ENCODE measurements around the gene MELTF. TPM values are rescaled to one million over a fixed set of nuclear protein-coding genes. Genes with fewer than 3 reads are reported as not detected.

MELTF gene
- total and polyA plus RNA-seq, 9 of the 15 experiments (the other 6 are each of a cell fraction or from before 2014, with no cell fraction given) = 0.35 to 10.5 (median 4.5) TPM

DNA sequence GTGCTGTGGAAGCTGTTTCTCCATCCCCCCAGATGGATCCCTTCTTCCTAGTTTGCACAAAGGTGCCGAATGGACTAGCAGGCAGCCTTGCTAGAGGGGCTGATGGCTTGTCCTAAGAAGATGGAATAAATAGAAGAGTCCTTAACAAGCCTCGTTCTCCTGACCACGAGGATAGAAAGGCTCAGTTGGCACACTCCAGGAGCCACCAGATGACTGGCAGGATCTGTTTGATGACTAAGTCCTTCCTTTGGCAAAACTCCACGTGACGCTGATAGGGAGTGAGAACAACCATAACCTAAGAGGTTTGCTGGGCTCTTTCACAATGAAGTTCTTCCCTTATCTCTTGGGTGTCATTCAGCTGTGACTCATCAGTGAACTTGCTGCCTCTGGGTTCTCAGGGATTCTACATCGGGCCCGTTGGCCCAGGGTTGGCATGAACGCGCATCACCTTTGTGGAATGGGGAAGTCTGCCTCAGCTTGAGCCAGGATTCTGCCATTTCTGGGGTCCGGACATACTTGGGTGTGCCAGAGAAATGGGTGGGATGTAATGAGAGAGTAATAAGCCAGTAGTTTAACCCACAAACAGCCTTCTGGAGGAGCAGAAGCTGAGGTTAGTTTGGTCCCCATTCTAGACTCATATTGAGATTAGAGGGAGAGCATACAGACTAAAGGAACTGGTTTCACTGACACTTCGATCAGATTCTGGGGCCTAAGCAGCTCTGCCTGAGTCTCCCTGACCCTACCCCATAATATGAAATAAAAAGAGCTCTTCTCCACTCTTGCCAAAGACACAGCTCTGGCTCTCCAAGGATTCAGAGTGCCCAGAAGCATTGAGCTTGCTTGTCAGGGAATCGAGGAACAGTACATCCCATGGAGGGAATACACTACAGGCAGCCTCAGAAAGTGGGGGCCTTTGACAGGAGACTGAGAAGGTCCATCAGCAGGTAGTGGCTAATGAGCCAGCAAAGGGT lies 2.0 kb upstream of the MELTF start (continued):
- peak; percentile 34; the same call in 1 of the 2 replicates for TF ChIP-seq CREB3L1 (IDR thresholded peaks at IDR 0.05; ENCODE audit: borderline replicate concordance, low read depth)
- peak; percentile 99 for TF ChIP-seq SMARCA4 (IDR thresholded peaks at IDR 0.05)
- TF ChIP-seq ZFPM2 (CRISPR knock-in tag; IDR thresholded peaks at IDR 0.05) = no peak
- TF ChIP-seq CREBBP (IDR thresholded peaks at IDR 0.05; ENCODE audit: low read depth, low read length) = no peak
- TF ChIP-seq L3MBTL2 (IDR thresholded peaks at IDR 0.05) = peak; percentile 92
- TF ChIP-seq ZNF551 (CRISPR knock-in tag; IDR thresholded peaks at IDR 0.05) = no peak
- TF ChIP-seq ZNF274 (IDR thresholded peaks at IDR 0.05; ENCODE audit: borderline replicate concordance, low read depth, low read length) = no peak
- TF ChIP-seq BRF1 (IDR thresholded peaks at IDR 0.05; ENCODE audit: borderline replicate concordance, extremely low read depth, insufficient read length) = no peak
- TF ChIP-seq NR2C1 (IDR thresholded peaks at IDR 0.05) = no peak
- peak; percentile 58; the same call in 1 of the 2 replicates for TF ChIP-seq NR2C1 (tag; IDR thresholded peaks at IDR 0.05)
- TF ChIP-seq SMARCA5 (IDR thresholded peaks at IDR 0.05) = no peak
- TF ChIP-seq CHD2 (IDR thresholded peaks at IDR 0.05; ENCODE audit: low read depth, low read length) = no peak
- TF ChIP-seq, protein P1, sequence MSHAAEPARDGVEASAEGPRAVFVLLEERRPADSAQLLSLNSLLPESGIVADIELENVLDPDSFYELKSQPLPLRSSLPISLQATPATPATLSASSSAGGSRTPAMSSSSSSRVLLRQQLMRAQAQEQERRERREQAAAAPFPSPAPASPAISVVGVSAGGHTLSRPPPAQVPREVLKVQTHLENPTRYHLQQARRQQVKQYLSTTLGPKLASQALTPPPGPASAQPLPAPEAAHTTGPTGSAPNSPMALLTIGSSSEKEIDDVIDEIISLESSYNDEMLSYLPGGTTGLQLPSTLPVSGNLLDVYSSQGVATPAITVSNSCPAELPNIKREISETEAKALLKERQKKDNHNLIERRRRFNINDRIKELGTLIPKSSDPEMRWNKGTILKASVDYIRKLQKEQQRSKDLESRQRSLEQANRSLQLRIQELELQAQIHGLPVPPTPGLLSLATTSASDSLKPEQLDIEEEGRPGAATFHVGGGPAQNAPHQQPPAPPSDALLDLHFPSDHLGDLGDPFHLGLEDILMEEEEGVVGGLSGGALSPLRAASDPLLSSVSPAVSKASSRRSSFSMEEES (CRISPR knock-in tag; IDR thresholded peaks at IDR 0.05) = peak; percentile 48
- no peak for TF ChIP-seq ATF6 (CRISPR knock-in tag; IDR thresholded peaks at IDR 0.05)
- no peak for TF ChIP-seq EZH2 (IDR thresholded peaks at IDR 0.05; ENCODE audit: borderline replicate concordance, low read depth, low read length)
- TF ChIP-seq PHF20 (IDR thresholded peaks at IDR 0.05; ENCODE audit: partially characterized antibody) = no peak
- 0 out of 2 replicates have a peak, but pooled peaks have one; percentile 55 for TF ChIP-seq TARDBP (IDR thresholded peaks at IDR 0.05)
- no peak; the same call in 1 of the 2 replicates for TF ChIP-seq ZNF707 (CRISPR knock-in tag; conservative IDR thresholded peaks at IDR 0.05)
- no peak for TF ChIP-seq HNRNPUL1 (IDR thresholded peaks at IDR 0.05; ENCODE audit: low read length)
- TF ChIP-seq, protein P2, sequence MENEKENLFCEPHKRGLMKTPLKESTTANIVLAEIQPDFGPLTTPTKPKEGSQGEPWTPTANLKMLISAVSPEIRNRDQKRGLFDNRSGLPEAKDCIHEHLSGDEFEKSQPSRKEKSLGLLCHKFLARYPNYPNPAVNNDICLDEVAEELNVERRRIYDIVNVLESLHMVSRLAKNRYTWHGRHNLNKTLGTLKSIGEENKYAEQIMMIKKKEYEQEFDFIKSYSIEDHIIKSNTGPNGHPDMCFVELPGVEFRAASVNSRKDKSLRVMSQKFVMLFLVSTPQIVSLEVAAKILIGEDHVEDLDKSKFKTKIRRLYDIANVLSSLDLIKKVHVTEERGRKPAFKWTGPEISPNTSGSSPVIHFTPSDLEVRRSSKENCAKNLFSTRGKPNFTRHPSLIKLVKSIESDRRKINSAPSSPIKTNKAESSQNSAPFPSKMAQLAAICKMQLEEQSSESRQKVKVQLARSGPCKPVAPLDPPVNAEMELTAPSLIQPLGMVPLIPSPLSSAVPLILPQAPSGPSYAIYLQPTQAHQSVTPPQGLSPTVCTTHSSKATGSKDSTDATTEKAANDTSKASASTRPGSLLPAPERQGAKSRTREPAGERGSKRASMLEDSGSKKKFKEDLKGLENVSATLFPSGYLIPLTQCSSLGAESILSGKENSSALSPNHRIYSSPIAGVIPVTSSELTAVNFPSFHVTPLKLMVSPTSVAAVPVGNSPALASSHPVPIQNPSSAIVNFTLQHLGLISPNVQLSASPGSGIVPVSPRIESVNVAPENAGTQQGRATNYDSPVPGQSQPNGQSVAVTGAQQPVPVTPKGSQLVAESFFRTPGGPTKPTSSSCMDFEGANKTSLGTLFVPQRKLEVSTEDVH (IDR thresholded peaks at IDR 0.05; ENCODE audit: low read depth, partially characterized antibody) = no peak
- TF ChIP-seq NBN (IDR thresholded peaks at IDR 0.05; ENCODE audit: low read depth) = peak; percentile 72; the same call in 1 of the 2 replicates

Measured in K562 (cell line).